ENCODE results near the gene SLC29A2. TPM values are rescaled to one million over a fixed set of nuclear protein-coding genes. Genes with fewer than 3 reads are reported as not detected.
A peak's percentile ranks its signal among the peaks of the same experiment; 100 is the strongest.

Gene SLC29A2, protein sequence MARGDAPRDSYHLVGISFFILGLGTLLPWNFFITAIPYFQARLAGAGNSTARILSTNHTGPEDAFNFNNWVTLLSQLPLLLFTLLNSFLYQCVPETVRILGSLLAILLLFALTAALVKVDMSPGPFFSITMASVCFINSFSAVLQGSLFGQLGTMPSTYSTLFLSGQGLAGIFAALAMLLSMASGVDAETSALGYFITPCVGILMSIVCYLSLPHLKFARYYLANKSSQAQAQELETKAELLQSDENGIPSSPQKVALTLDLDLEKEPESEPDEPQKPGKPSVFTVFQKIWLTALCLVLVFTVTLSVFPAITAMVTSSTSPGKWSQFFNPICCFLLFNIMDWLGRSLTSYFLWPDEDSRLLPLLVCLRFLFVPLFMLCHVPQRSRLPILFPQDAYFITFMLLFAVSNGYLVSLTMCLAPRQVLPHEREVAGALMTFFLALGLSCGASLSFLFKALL
- 10.4 TPM for total RNA-seq
- 17.5 TPM for polyA plus RNA-seq (ENCODE audit: insufficient read depth, low read depth, low replicate concordance)
- long read RNA-seq, donor 1, partial matches to known transcripts = 0 of 1 reads
- long read RNA-seq, donor 1, other reads (novel, unspliced or antisense) = 0 of 1 reads
- long read RNA-seq, donor 2 = 0 reads
- long read RNA-seq, donor 3, partial matches to known transcripts = 0 of 3 reads
- long read RNA-seq, donor 3, other reads (novel, unspliced or antisense) = 0 of 3 reads
- long read RNA-seq, donor 4, partial matches to known transcripts = 0 of 2 reads
- long read RNA-seq, donor 4, other reads (novel, unspliced or antisense) = 0 of 2 reads
- long read RNA-seq, donor 5 = 0 reads
- long read RNA-seq, donor 6 = 0 reads
- long read RNA-seq, donor 7, partial matches to known transcripts = 10 of 19 reads
- long read RNA-seq, donor 7, other reads (novel, unspliced or antisense) = 6 of 19 reads
- long read RNA-seq, donor 8 = 0 reads
- long read RNA-seq, donor 9, partial matches to known transcripts = 0 of 2 reads
- long read RNA-seq, donor 9, other reads (novel, unspliced or antisense) = 0 of 2 reads
- long read RNA-seq, donor 10, partial matches to known transcripts = 0 of 2 reads
- long read RNA-seq, donor 10, other reads (novel, unspliced or antisense) = 0 of 2 reads

DNA sequence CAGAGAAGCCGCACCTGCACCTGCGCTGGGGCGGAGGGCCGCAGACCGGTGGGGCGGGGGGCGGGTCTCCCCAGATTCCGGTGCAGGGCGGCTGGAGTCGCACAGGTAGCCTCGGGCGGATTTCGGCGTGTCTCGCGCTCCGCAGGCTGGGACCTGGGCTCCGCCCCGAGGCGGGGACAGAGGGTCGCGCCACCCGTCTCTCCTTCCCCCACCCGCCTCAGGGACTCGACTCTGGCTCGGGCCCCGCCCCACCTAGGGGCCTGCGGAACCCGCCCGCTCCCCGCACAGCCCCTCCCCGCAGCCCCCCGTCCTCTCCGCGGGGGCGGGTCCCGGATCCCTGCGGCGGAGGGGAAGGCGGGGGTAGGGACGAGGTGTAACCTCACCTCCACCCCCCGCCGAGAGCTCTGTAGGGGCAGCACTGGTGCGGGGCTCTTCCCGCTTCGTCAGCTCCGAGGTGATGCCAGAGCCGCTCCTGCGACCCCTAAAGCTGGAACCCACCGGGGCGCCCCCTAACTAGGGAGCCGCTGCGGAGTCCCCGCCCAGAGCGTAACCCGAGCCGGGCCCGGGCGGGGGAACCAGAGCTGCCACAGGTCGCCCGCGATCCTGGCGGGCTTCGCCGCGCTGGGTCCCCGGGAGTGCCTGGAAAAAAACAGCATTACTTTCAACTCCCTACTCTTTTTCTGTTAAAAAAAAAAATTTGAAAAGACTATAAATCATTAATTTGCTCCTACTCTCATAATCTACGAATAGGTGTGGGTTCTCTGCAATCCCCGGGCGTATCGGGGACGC is at the start of gene SLC29A2:
Gene SLC29A2, minus strand, starts transcription at position 134 of the 789 bp plus-strand sequence. CDS start 169 bp downstream, outside the sequence.
- Histone ChIP-seq H3K36me3 (ENCODE audit: control insufficient read depth in 2 of 3, insufficient read depth in 3 of 3, low read length in 3 of 3) (peaks cover 0 to 4% (median 0%) of the 10 kb centered on the region in 3 donors), H3K27ac (ENCODE audit: low read depth in 2 of 2, low read length in 2 of 2) (peak within 1 kb of the TSS; percentile 82 to 90), H3K27me3 (ENCODE audit: control insufficient read depth, insufficient read depth, low read length) (no peaks in the 10 kb centered on the region), H3K9ac (ENCODE audit: low read length in 3 of 3) (peak within 1 kb of the TSS in 2 of 3 donors; percentile 29 to 66), H3K9me3 (ENCODE audit: control insufficient read depth in 2 of 3, insufficient read depth in 1 of 3, low read length in 3 of 3) (no peaks in the 10 kb centered on the region), H3K4me1 (ENCODE audit: control insufficient read depth in 2 of 3, insufficient read depth in 2 of 3, low read depth in 1 of 3, low read length in 3 of 3) (peaks cover 0 to 6% (median 0%) of the 10 kb centered on the region in 3 donors), H3K4me3 (ENCODE audit: low read length in 3 of 3) (peak within 1 kb of the TSS; percentile 56 to 64 (median 56))
- TF ChIP-seq, protein P1, sequence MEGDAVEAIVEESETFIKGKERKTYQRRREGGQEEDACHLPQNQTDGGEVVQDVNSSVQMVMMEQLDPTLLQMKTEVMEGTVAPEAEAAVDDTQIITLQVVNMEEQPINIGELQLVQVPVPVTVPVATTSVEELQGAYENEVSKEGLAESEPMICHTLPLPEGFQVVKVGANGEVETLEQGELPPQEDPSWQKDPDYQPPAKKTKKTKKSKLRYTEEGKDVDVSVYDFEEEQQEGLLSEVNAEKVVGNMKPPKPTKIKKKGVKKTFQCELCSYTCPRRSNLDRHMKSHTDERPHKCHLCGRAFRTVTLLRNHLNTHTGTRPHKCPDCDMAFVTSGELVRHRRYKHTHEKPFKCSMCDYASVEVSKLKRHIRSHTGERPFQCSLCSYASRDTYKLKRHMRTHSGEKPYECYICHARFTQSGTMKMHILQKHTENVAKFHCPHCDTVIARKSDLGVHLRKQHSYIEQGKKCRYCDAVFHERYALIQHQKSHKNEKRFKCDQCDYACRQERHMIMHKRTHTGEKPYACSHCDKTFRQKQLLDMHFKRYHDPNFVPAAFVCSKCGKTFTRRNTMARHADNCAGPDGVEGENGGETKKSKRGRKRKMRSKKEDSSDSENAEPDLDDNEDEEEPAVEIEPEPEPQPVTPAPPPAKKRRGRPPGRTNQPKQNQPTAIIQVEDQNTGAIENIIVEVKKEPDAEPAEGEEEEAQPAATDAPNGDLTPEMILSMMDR (IDR thresholded peaks at IDR 0.05; ENCODE audit: borderline replicate concordance, extremely low read depth, insufficient read depth) = no peak
- DNase-seq (peak; percentile 93 to 96 (median 96)), FAIRE-seq (no peak)
- intact Hi-C loops (cut with DNase I) = no loop called here

DNA sequence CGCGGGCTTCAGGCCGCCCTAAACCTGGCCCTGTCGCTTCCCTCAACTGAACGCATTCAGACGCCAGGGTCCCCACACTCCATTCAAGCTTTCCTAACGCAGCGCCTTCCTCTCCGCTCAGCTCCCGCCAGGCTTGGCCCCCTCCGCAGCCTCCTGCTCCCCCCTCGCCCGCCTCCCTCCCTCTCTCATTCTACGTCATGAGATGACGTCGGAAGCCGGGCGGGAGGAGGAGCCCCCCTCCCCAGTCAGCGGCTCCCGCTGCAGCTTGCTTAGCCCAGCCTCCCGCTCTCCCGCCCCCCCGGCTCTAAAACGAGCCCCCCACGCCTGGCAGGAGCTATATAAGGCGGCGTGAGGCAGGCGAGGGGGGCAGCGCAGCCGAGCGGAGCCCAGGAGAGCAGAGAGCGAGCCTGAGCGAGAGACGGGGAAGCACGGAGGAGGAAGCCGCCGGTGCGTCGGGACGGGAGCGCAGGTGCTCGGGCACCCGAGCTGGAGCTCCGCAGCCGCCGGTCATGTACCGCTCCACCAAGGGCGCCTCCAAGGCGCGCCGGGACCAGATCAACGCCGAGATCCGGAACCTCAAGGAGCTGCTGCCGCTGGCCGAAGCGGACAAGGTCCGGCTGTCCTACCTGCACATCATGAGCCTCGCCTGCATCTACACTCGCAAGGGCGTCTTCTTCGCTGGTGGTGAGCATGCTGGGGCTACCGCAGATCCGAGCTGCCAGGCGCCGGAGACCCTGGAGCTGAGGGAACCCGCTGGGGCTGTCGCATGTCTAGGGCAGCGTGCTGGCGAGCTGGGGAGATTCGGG is 49.3 kb upstream of the SLC29A2 start, which contains the start of gene NPAS4:
Gene NPAS4, plus strand, starts transcription at position 365 of the 806 bp plus-strand sequence. Its CDS starts 145 bp downstream, at position 510.
- Histone ChIP-seq H3K9ac (ENCODE audit: low read length in 3 of 3) (no peak within 1 kb of the TSS), H3K4me1 (ENCODE audit: control insufficient read depth in 2 of 3, insufficient read depth in 2 of 3, low read depth in 1 of 3, low read length in 3 of 3) (peaks cover 0 to 4% (median 0%) of the 10 kb centered on the region in 3 donors), H3K4me3 (ENCODE audit: low read length in 3 of 3) (no peak within 1 kb of the TSS), H3K36me3 (ENCODE audit: control insufficient read depth in 2 of 3, insufficient read depth in 3 of 3, low read length in 3 of 3) (no peaks in the 10 kb centered on the region), H3K27me3 (ENCODE audit: control insufficient read depth, insufficient read depth, low read length) (peaks cover 8% of the 10 kb centered on the region), H3K27ac (ENCODE audit: low read depth in 2 of 2, low read length in 2 of 2) (no peak within 1 kb of the TSS), H3K9me3 (ENCODE audit: control insufficient read depth in 2 of 3, insufficient read depth in 1 of 3, low read length in 3 of 3) (no peaks in the 10 kb centered on the region)
- intact Hi-C loops (cut with DNase I) = no loop called here
- DNase-seq (peak in 1 of 5 donors; percentile 63), FAIRE-seq (no peak)
- TF ChIP-seq, protein P1 (IDR thresholded peaks at IDR 0.05; ENCODE audit: borderline replicate concordance, extremely low read depth, insufficient read depth) = no peak

Data from kidney (tissue), 22 donors.